SK-N-MC (cell line): ENCODE results near the gene TMCO4.

Experiments
- EZH2 ChIP-seq: fragments of 200-600 bp; sonication (generic); IDR thresholded peaks from one replicate; pipeline ENCODE4 v1.6.1; 2017; ENCODE audit warnings: antibody characterized with exemption
- POLR2AphosphoS5 ChIP-seq: IDR thresholded peaks from 2 replicates; pipeline ENCODE4 v1.6.1; 2012; ENCODE audit warnings: mild to moderate bottlenecking, low read depth, low read length, borderline replicate concordance

- TF ChIP-seq EZH2, result no peak
- no peak for TF ChIP-seq POLR2AphosphoS5
These were observed 6.2 kb downstream of the TMCO4 start for GRCh38 chr1:19793360-19794046.
